Measurements from ENCODE around the gene CDC14A.

CDC14A gene

GRCh38 chr1:100565937-100566699 lies 213.8 kb downstream of the CDC14A start:
- no peaks in the 10 kb centered on the region for H3K36me3 ChIP-seq
- intact Hi-C loops (cut with DNase I; ENCODE audit: low total_unique reads): no loop called here
- TF ChIP-seq CTCF (IDR thresholded peaks at IDR 0.05): no peak

GRCh38 chr1:100567062-100567461 lies 214.8 kb downstream of the CDC14A start:
- intact Hi-C loops (cut with DNase I; ENCODE audit: low total_unique reads): no loop called here
- no peak for TF ChIP-seq CTCF (IDR thresholded peaks at IDR 0.05)

More at GRCh38 chr1:100565937-100566699, 213.8 kb downstream of the CDC14A start:
- no peak overlapping the region for H3K4me3 ChIP-seq
- H3K27me3 ChIP-seq: no peaks in the 10 kb centered on the region
- DNase-seq: no peak
- no peaks in the 10 kb centered on the region for H3K4me1 ChIP-seq
- no peak overlapping the region for H3K27ac ChIP-seq
- H3K9me3 ChIP-seq: no peaks in the 10 kb centered on the region

More at GRCh38 chr1:100567062-100567461, 214.8 kb downstream of the CDC14A start:
- Histone ChIP-seq H3K27me3 (no peaks in the 10 kb centered on the region), H3K36me3 (no peaks in the 10 kb centered on the region), H3K27ac (no peak overlapping the region), H3K9me3 (no peaks in the 10 kb centered on the region), H3K4me1 (no peaks in the 10 kb centered on the region), H3K4me3 (no peak overlapping the region)
- no peak for DNase-seq

All from tibial artery (tissue), 4 donors.